ENCODE data around the gene ZNF471.

ZNF471 gene

DNA sequence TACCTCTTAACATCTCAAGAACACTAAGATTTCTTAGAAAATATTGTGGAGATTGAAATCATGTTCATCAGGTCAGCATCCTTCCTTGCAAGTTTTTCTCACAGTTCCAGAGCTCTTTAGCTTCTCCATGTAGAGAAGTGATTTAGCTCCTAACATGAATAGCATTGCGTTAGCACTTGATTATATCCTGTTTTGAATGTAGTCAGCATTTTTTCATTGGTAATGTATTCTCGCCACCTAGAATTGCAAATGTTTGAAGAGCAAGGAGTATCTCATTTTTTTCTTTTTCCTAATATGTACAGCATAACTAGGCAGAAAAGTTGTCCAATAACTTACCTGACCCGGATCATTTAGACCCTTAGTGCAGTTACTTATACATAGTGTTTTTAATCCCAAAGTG is 66.3 kb downstream of the ZNF471 start:
- no peak for DNase-seq (ENCODE audit: low read depth)

DNA sequence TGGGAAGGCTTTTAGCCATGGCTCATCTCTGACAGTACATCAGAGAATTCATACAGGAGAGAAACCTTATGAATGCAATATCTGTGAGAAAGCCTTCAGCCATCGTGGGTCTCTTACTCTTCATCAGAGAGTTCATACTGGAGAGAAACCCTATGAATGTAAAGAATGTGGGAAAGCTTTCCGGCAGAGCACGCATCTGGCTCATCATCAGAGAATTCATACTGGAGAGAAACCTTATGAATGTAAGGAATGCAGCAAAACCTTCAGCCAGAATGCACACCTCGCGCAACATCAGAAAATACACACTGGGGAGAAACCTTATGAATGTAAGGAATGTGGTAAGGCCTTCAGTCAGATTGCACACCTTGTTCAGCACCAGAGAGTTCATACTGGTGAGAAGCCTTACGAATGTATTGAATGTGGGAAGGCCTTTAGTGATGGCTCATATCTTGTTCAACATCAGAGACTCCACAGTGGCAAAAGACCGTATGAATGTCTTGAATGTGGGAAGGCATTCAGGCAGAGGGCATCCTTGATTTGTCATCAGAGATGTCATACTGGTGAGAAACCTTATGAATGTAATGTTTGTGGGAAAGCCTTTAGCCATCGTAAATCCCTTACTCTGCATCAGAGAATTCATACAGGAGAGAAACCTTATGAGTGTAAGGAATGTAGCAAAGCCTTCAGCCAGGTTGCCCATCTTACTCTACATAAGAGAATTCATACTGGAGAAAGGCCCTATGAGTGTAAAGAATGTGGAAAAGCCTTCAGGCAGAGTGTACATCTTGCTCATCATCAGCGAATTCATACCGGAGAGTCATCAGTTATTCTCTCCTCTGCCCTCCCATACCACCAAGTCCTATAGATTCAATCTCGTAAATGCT is 70.3 kb downstream of the ZNF471 start:
- peak; percentile 7 for DNase-seq (ENCODE audit: low read depth)

Data from amniotic epithelial cell (primary cell).